C4-2B (cell line): ENCODE results near the gene PLA2G4B.

ENCODE experiments used
- H3K27ac ChIP-seq: fragments of 450-650 bp; 2 replicates; pipeline ENCODE4 v1.5.1; 2017
- ZFX ChIP-seq: fragments of 450-650 bp; IDR thresholded peaks from 2 replicates; pipeline ENCODE4 v1.6.1; 2017
- TF ChIP-seq, protein P1 (sequence below): fragments of 450-650 bp; conservative IDR thresholded peaks from 2 replicates; pipeline ENCODE4 v1.5.1; 2017; ENCODE audit warnings: mild to moderate bottlenecking

PLA2G4B gene

DNA sequence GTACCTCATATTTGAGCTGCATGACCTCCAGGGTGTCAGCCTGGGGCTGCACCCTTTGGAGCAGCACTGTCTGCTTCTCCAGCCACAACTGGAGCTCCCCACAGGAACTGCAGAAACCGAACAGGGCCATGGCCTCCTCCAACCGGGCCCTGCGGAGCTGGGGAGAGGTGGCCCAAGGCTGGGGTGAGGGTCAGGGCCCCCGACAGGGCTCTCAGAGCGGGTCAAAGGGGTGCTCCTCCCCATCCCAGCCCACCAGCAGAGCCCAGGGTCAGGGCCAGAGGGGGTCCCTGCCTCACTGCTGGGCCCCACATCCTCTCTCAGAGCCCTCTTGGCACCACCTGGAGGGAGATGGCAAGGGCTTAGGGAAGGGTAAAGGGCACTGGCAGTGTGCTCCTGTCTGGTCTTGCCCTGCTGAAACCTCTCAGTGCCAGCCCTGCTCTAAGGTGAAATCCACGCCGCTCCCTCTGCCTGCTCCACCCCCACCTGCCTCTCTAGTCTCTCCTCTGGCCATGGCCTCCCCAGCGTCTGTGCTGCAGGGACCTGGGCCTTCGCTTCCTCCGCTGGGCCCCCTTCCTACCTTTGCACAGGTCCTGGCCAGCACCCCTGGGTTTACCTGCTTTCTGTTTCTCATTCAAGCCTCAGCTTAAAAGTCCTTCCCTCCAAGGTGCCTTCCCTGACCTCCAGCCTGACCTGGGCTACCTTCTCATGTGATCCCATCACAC, 41.7 kb downstream of the PLA2G4B start:
- TF ChIP-seq ZFX = no peak
- TF ChIP-seq, protein P1, sequence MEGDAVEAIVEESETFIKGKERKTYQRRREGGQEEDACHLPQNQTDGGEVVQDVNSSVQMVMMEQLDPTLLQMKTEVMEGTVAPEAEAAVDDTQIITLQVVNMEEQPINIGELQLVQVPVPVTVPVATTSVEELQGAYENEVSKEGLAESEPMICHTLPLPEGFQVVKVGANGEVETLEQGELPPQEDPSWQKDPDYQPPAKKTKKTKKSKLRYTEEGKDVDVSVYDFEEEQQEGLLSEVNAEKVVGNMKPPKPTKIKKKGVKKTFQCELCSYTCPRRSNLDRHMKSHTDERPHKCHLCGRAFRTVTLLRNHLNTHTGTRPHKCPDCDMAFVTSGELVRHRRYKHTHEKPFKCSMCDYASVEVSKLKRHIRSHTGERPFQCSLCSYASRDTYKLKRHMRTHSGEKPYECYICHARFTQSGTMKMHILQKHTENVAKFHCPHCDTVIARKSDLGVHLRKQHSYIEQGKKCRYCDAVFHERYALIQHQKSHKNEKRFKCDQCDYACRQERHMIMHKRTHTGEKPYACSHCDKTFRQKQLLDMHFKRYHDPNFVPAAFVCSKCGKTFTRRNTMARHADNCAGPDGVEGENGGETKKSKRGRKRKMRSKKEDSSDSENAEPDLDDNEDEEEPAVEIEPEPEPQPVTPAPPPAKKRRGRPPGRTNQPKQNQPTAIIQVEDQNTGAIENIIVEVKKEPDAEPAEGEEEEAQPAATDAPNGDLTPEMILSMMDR = no peak
- H3K27ac ChIP-seq = 0 out of 2 replicates have a peak overlapping the region, but pooled peaks have one; percentile 2

DNA sequence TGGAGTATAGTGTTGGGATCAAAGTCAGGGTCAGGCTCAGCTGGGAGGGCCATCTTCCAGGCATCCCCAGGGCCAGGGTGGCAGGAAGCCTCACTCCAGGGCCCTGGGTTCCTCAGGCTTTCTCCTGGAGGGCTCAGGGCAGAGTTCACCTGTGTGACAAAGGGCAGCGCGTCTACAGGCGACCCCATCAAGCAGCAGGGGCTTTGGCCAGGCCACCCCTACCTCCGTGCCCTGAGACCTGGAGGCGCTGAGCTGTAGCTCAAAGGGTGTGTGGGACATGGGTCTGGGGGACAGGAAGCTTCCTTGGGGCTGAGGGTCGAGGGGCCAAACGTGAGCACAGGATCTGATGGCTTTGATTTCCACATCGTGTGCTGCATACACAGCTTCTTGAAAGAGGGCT, 42.4 kb downstream of the PLA2G4B start:
- H3K27ac ChIP-seq = no peak overlapping the region
- no peak for TF ChIP-seq ZFX
- TF ChIP-seq, protein P1 = no peak

DNA sequence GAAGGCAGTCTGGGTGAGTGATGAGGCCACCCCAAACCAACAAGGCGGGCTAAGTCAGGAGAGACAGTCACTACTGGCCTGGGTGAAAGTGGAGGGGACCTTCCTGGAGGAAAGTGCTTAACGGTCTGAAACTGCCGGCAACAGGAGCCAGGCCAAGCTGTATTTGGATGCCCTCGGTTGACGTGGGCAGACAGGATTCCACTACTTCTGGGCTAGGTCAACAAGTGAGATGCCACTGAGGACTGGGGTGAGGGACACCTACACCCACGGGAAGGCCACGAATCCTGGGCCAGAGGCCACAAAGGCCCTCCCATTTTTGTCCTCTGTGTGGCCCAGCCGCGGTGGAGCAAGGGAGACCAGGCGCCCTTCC, 42.9 kb downstream of the PLA2G4B start:
- TF ChIP-seq, protein P1 = no peak
- no peak for TF ChIP-seq ZFX
- H3K27ac ChIP-seq = no peak overlapping the region

DNA sequence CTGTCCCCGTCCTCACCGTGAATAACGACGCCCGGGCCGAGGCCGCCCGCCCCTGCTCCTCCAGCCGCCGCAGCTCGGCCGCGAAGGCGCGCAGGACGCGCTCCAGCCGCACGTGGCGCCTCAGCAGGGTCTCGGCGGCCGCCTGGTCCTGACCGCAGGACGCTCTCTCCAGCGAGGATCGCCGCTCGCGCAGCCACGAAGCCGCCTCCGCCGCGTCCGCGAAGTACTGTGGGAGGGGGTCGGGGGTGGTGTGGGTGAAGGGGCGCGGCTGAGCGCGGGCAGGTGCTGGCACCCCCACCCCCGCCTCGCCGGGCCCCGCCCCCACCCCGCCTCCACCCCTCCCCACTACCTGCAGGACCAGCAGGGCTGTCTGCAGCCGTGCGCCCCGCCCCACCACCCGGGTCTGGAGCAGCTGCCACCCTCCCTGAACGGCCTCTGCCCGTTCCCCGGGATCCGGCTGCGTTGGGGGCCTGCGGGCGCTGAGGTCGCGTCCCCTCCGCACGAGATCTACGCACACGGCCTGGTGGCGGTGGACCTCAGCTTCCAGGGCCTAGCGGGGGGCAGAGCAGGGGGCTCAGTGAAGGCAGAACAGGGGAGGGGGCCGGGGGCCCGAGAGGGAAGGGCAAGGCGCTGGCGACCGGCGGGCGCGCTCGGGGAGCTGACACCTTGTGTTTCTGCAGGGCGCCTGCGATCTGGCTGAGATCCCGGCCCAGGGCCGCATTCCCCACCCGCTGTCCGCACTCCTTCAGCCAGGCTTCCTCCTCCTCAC, 43.5 kb downstream of the PLA2G4B start:
- TF ChIP-seq, protein P1 = no peak
- no peak for TF ChIP-seq ZFX
- no peak overlapping the region for H3K27ac ChIP-seq

DNA sequence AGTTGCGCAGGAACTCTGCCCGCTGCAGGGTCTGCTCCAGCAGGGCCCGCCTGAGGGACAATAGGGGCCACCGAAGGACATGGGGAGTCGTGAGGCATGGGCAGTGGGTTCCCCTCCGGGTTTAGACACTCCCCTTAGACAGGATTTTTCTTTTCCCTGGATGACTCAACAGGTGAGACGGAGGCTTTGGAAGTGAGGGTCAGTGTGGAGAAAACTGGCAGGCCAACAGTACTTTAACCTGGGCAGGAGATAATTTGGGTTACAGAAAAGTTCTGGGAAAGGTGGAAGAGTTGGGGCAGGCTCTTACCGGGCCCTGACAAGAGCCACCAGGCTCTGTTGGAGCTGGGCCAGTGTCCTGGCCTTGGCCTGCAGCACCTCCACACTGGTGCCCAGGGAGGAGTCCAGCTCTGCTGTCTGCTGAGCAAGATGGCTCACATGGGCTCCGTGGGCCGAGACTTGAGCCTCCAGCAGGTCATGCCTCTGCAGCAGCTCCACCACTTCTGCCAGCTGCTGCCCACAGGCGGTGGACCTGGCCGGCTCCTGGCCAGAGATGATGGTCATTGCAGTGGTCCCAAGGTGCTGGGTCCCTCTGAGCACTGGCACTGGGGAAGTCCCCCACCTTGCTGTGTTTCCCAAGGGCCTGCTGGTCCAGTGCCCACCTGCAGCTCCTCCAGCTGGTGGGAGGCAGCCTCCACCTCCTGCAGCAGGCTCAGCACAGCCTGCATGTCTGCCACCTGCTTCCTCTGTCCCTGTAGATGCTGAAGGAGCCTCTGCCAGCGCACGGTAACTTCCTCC, 44.2 kb downstream of the PLA2G4B start:
- no peak overlapping the region for H3K27ac ChIP-seq
- no peak for TF ChIP-seq ZFX
- TF ChIP-seq, protein P1 = no peak

DNA sequence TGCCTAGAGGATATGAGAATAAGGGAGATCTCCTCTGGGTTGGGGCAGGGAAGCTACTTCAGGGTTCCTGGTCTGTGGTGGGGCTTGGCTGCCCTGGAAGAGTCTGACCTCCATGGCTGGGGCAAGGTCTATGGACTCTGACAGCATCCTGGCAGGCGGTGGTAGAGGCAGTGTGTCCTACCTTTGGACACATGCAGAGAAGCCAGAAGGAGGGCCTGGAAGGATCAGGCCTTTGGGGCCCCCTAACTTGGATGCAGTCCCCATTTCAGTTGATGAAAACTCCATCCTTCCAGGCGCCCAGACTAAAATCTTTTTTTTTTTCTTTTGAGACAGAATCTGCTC, 44.8 kb downstream of the PLA2G4B start:
- TF ChIP-seq, protein P1 = no peak
- TF ChIP-seq ZFX = no peak
- no peak overlapping the region for H3K27ac ChIP-seq

DNA sequence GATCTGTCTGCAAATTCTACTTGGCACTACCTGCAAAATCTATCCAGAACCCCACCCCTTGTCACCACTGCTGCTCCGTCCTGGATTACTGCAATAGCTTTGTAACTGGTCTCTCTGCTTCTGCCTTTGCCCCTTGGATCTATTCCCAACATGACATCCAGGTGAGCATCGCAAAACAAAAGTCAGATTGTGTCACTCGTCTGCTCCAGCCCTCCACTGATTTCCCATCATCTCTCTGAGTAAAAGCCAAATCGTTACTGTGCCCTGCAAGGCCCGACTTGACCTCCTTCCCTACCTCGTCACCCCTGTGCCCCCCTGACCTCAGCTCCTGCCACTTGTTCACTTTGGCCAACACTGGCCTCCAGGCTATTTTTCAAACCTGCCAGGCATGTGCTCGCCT, 45.8 kb downstream of the PLA2G4B start:
- H3K27ac ChIP-seq = no peak overlapping the region
- TF ChIP-seq, protein P1 = no peak
- TF ChIP-seq ZFX = no peak
